CD4-positive, alpha-beta T cell treated with Interleukin-12 subunit alpha and Interleukin-12 subunit beta, for 1 hour (primary cell): ENCODE measurements around the gene SPINK5.

Experiments used
- DNase-seq: peaks from one replicate; pipeline ENCODE4 v3.0.0-alpha.2; 2020

The SPINK5 gene

DNA sequence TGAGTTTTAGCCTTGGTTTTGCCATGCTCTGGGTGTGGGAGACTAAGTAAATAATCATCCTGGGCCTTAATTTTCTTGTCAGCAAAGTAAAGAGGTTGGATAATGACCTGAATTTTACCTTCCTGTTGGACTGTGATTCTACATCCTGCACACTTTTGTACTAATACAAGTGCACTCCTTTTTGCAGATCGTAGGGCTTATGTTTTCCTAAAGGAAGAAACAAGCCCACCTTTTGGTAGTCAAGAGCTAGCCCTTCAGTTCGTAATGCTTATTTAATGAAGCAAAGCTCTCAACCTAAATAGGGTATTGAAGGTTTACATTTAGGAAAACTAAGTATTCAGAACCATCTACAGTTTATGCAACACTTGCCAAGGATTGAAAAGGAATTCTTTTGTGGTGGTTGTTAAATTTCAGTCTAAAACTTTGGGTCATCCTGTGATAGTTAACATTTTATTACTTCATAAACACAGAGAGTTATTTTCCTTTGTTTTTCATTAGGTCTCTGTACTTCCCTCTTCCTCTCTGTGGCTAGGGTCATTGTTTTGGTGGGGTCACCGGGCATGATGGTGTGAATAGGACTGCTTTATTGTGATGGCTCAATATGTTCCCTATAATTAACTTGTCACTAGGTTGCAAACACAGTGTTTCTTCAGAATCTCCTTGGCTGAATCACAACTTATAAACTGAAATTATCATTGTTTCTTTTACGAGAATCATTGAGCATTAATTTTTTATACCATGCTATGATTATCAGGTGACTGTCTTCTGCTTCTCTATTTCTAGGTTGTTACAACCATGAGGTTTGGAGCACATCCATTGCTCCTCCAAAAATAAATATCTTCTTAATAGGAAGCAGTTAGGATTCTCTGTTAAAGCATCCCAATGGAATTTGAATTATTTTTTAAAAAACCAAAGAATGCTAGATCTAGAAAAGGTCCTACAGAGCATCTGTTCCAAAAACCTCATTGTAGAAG lies 28.5 kb downstream of the SPINK5 start:
- no peak for DNase-seq

- DNase-seq = no peak
Measured at GRCh38 chr5:148094336-148094735, 30.6 kb downstream of the SPINK5 start.

DNA sequence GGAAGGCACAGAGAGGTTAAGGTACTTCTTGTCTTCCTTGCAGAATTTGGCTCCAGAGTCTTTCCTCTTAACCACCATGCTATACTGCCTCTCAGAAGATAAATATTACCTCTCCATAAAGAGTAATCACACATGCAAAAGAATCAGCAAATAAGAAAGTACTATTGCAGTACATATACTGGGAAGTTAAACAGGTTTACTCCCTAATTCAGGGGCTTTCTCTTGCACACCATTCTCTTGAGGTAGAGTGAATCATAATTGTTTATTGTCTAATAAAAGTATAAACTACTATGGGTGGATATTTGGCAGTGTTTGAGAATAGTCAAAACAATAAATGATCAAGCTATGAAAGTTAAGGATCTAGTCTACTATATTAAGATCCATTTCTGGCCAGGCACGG lies 40.4 kb downstream of the SPINK5 start:
- DNase-seq = no peak

- DNase-seq = no peak
Measured at GRCh38 chr5:148107608-148108007, 43.8 kb downstream of the SPINK5 start.

DNA sequence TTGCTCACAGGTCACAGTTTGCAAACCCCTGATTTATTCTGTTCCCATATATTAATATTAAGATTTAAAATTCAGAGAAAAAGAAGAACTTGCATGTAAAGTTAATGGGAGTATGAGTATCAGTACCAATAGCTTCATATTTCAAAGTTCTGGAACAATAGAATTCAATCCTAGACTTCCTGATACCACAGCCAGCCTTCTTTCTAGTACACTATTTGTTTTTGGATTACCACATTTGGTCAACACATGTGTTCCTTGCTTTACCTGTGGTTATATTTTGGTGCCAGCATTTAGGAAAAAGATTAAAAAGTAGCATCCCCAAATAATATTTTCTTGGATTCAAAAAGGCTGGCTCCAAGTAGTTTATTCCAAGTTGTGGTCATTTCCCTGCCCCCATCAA lies 49.5 kb downstream of the SPINK5 start:
- DNase-seq = no peak

DNA sequence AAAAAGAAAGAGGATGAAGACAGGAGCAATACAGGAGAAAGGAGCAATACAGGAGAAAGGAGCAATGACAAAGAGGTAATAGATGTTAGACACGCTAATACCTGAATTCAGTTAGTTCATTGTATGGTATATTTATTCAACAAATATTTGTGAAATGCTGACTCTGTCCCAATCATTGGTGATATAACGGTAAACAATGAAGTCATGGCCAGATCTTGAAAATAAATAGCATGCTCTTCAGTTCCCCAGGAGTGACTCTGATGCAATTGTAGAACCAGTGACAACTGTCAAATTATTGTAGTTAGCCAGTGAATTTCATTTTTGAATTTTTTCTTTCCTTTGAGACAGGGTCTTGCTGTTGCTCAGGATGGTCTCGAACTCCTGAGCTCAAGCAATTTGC lies 56.5 kb downstream of the SPINK5 start:
- no peak for DNase-seq

GRCh38 chr5:148125641-148126040 lies 61.9 kb downstream of the SPINK5 start:
- DNase-seq = no peak

DNA sequence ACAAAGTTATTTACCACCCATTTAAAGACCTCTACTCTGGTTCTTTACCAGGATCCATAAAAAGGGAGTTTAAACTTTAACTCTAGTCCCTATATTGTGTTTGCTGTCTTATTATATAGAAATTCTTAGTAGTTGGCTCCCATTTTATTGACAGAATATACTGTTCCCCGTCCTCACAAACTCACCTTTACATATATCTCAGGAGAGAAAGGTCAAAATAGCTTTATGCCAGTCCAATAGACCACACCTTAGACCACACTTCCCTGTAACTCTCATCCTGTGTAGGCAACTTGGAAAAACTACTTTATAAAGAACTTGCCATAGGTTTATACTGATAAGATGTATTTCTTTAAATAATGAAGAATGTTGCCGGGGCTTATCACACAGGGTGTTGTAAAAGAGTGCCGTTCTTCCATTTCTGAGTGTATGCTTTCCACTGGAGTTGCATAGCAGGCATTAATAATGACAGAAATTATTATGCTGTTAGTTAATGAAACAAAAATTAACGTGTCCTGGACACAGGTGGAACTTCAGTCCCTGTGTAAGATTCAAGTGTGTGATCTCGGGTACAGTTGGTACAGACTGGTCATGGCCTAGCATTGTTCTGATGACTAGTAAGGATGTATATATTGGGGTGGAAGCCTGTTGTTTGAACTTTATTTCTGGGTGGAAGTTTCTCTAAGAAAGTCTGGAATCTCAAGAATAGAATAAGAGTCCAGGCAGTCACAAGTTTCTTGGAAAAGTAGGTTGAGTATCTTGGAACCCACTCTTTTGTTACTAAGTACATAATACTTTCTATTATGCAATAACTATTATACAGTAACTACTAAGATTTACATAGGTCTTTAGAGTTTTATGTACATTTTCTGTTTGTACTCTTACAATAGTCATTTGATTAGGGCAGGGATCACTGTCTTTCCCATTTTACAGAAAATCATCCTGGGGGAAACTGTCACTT lies 71.6 kb downstream of the SPINK5 start:
- DNase-seq = no peak

DNA sequence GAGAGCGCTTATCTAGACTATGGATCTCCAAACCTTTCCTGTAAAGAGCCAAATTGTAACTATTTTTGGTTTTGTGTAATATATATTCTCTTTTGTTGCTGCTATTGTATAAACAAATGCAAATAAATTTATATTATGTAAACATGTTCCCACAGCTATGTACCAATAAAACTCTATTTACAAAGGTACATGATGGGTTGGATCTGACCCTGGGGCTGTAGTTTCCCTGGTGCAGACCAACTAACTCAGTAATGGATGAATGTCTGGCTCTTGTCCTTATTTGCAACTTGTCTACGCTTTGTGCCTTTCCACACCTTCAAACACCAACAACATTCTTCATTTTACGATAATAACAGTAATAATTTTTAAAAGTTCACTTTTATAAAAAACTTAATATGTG lies 77.1 kb downstream of the SPINK5 start:
- no peak for DNase-seq

DNA sequence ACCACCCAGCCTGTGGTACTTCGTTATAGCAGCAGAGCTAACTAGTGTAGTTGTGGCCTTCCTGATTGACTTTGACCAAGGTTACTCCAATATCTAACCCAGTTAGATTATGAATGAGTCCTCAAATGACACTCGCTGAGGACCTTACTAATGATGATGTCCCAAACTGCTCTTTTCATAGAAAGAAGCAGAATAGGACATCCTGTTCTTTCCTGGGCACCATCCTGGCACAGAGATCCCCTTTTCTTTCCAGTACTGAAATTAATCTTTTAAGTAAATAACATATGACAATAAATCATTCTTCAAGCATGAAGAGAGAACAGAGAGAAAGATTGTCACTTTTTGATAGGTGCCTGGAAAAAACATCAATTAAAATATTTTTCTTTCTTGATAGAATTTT lies 77.9 kb downstream of the SPINK5 start:
- DNase-seq = no peak

DNA sequence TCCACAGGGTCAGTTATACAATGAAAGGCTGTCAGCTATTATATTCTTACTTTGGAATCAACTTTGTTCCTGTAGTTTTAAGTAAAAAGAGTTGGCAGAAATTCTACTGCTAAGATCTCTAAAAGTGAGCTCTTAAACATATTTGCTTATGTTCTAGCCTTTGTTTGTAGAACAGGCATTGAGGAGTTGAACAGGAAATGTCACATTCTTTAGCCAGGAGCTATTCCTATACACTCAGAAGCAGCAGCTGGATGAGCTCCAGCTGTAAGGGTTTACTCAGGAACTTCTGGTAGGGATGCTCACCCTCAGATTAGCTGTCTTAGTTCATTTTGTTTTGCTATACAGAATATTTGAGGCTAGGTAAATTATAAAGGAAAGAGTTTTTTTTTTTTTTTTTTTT lies 82.1 kb downstream of the SPINK5 start:
- no peak for DNase-seq

DNA sequence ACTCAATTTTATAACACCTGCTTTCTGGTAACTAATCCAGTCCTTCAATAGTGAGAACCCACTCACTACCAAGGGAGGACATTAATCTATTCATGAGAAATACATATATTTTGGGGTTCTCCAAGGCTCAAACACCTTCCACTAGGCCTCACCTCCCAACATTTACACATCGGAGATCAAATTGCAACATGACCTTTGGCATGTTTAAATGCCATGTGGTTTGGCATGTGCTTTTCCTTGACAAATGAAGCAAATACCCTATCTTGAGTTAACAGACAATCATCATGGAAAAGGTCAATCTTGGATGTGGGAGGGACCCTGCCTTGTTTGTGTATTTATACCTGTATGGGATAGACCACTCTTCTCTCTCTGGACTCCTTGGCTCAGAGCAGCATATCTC lies 82.7 kb downstream of the SPINK5 start:
- DNase-seq = no peak

DNA sequence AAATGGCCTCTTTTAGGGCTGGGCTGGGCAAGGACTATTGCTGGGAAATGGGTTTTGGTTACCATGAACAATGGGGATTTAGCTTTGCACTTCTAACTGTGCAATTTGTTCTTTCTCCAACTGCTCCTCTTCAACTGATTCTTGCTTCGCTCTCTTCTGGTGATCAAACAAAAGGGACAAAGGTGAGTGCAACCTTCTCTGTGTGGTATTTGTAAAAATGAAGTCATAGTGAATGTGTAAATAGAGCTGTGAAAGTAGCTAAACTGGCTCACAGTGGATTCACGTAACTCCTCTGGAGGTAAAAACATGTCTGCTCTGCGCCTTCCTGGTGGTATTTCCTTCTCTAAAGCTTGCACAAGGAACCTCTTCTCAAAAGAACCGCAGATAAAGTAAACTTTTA lies 83.6 kb downstream of the SPINK5 start:
- no peak for DNase-seq

DNA sequence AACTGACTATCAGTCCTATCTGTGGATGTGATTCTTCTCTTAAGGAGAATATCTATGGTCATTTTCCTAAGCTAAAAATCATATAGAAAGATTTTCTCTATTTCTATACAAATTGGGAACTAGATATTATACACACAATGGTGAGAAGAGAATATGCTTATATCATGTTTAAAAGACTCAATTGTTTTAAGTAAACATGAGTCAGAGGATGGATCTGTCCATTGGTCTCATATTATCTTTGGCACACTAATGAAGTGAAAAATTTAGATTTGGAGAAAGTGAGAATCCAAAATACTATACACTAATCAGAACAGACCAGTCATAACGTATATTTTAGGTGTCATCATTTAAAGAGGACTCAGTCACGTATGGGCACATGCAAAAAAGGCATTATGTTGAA lies 88.1 kb downstream of the SPINK5 start:
- no peak for DNase-seq

- DNase-seq = no peak
Measured at GRCh38 chr5:148152781-148153180, 89.0 kb downstream of the SPINK5 start.

DNA sequence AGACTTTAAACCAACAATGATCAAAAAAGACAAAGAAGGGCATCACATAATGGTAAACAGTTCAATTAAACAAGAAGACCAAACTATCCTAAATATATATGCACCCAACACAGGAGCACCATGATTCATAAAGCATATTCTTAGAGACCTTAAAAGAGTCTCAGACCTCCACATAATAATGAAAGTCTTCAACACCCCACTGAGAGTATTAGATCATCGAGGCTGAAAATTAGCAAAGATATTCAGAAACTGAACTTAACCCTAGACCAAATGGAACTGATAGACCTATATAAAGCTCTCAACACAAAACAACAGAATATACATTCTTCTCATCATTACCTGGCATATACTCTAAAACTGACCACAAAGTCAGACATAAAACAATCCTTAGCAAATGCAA lies 92.8 kb downstream of the SPINK5 start:
- DNase-seq = no peak

GRCh38 chr5:148162038-148162437 lies 98.3 kb downstream of the SPINK5 start:
- no peak for DNase-seq

DNA sequence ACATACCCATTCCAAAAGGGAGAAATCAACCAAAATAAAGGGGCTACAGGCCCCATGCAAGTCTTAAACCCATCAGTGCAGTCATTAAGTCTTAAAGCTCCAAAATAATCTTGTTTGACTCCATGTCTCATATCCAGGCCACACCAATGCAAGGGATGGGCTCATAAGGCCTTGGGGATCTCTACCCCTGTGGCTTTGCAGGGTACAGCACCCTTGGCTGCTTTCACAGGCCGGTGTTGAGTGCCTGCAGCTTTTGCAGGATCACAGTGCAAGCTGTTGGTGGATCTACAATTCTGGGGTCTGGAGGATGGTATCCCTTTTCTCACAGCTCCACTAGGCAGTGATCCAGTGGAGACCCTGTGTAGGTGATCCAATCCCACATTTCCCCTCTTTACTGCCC lies 99.6 kb downstream of the SPINK5 start:
- no peak for DNase-seq

- no peak for DNase-seq
Measured at GRCh38 chr5:148166550-148167283, 102.9 kb downstream of the SPINK5 start.

- DNase-seq = no peak
Measured at GRCh38 chr5:148168246-148168645, 104.5 kb downstream of the SPINK5 start, which contains the start of gene SPINK14. TSS of gene SPINK14 (plus strand) at chr5:148168546. CDS start at chr5:148169733, 1,187 bp downstream.

DNA sequence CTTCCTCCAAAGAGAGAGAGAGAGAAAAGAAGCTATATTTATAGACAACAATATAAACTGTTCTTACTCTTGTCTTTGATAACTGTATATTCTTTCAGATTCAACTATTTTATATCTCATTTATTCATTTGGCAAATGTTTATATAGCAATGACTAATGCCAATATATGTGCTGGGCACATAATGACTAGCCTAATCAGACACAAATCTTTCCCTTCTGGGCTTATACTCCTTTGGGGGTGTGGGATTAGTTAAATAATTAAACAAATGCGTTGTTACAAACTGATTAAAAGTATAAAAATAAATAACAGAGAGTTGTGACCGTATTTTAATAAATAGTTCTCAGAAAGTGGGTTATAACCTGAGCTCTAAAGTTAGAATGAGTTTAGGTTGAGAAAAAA lies 108.6 kb downstream of the SPINK5 start:
- DNase-seq = no peak

GRCh38 chr5:148176480-148176879 lies 112.7 kb downstream of the SPINK5 start:
- no peak for DNase-seq

DNA sequence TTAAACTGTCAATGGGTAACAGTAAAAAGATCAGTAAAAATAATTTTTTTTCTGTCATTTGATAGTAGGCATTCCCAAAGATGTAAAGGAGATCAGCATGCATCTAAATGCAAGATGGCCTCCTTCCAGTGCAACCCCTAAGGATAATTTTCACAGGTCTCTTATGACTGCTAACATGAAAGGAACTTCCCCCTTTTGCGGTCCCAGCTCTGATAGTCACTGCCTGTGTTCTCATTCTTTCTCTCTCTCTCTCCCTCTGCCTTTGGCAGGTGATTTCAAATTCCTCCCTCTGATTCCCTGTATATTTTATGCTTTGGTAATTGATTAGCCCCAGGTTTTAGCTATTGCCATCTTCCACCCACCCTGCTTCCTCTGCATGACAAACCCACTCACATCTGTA lies 113.4 kb downstream of the SPINK5 start:
- DNase-seq = no peak
